Coronary artery (tissue), 2 donors: Measurements from ENCODE around the gene EXTL1.
"Not testable (repeated sequence)": the region's sequence is repeated elsewhere in the genome, so short reads cannot be mapped to it uniquely, and the experiment has no call there.

Source experiments
- DNase-seq: peaks from one replicate; pipeline ENCODE4 v3.0.0-alpha.2; 2017; ENCODE audit warnings: low spot score
- H3K27ac ChIP-seq, 2 donors: fragments of 200-600 bp; sonication (generic); one replicate each; pipeline ENCODE4 v1.5.1; 2016 to 2019
- H3K4me3 ChIP-seq: fragments of 200-600 bp; sonication (generic); 2 replicates; pipeline ENCODE4 v1.5.1; 2016; ENCODE audit warnings: mild to moderate bottlenecking, moderate library complexity
- TF ChIP-seq, protein P1 (sequence below): fragments of 200-600 bp; sonication (generic); IDR thresholded peaks from one replicate; pipeline ENCODE4 v1.5.1; 2019; ENCODE audit warnings: antibody characterized with exemption

The EXTL1 gene

DNA sequence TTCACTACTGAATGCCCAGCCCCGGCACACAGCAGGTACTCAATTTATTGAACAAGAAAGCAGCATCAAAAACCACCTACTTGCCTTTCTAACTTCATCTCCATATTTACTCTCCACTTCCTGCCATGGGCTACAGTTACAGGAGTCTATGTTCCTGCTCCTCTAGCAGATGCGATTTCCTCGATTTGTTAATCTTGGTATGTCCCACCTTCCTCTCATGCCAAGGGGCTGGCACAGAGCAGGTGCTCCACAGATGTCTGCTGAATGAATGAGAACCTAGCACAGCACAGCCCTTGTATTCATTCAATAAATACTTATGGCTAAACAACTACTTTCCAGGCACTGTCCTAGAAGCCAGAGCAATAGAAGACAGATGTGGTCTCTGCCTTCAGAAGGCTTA lies 35.9 kb upstream of the EXTL1 start:
- H3K27ac ChIP-seq, result no peak overlapping the region
- no peak overlapping the region for H3K4me3 ChIP-seq
- TF ChIP-seq, protein P1, sequence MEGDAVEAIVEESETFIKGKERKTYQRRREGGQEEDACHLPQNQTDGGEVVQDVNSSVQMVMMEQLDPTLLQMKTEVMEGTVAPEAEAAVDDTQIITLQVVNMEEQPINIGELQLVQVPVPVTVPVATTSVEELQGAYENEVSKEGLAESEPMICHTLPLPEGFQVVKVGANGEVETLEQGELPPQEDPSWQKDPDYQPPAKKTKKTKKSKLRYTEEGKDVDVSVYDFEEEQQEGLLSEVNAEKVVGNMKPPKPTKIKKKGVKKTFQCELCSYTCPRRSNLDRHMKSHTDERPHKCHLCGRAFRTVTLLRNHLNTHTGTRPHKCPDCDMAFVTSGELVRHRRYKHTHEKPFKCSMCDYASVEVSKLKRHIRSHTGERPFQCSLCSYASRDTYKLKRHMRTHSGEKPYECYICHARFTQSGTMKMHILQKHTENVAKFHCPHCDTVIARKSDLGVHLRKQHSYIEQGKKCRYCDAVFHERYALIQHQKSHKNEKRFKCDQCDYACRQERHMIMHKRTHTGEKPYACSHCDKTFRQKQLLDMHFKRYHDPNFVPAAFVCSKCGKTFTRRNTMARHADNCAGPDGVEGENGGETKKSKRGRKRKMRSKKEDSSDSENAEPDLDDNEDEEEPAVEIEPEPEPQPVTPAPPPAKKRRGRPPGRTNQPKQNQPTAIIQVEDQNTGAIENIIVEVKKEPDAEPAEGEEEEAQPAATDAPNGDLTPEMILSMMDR, result no peak
- no peak for DNase-seq

DNA sequence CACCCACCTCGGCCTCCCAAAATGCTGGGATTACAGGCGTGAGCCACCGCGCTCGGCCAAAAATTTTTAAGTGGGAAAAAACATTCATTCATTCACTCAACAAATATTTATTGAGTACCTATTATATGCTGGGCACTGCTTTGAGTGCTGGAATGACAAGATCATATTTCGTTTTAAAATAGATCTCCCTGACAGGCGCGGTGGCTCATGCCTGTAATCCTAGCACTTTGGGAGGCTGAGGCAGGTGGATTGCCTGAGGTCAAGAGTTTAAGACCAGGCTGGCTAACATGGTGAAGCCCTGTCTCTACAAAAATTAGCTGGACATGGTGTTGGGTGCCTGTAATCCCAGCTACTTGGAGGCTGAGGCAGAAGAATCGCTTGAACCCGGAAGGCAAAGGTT lies 34.8 kb upstream of the EXTL1 start:
- H3K27ac ChIP-seq, DNase-seq, H3K4me3 ChIP-seq: not testable (repeated sequence)

DNA sequence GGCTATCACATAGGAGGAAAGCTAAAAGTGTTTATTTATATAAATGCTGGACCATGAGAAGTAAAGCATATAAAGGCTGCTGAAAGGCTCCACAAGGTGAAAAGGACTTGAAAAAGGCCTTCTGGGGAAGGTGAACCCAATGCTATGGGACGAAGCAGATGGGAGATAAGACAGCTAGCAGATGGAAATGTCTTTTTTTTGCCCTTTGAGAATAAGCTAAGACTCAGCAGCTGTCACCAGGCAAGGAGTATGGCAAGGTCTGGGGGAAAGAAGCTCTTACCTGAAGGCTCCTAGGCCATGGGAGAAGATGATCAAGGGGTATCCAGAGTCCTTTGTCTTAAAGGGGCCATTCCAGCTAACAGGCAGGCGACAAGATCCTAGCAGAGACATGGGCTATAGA lies 33.6 kb upstream of the EXTL1 start:
- H3K4me3 ChIP-seq, result no peak overlapping the region
- TF ChIP-seq, protein P1, result no peak
- H3K27ac ChIP-seq, result no peak overlapping the region
- DNase-seq, result no peak

DNA sequence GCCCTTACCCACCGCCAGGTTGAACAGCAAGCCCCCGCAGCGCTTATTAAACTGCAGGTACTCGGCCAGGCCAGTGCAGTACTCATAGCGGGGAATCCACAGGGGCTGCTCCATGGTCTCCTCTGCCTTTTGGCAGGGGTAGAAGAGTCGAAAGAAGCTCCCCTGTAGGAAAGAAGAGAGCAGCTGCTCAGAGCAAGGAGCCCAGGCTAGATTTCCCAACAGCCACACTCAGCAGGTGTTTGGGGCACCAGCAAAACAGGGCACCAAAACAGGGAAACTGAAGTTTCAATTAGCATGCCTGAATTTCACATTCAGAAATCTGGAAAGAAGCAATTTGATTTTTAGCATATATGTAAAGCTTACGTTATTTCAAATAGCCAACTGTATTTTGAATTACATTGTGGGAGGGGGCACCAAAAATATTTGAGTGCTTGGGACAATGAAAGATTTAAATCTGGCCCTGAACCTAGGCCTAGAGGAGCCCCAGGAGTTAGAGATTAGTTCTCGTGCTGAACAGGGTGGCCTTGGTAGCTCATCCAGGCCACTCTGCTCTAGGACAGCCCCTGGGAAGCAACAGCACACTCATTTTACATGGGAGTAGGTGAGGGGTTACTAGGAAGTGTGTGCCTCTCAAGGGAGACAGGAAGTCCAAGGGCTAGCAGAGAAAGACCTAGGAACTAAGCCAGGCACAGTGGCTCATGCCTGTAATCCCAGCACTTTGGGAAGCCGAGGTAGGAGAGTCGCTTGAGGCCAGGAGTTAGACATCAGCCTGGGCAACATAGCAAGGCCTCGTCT lies 31.9 kb upstream of the EXTL1 start:
- no peak for DNase-seq
- no peak overlapping the region for H3K27ac ChIP-seq
- TF ChIP-seq, protein P1, result no peak
- no peak overlapping the region for H3K4me3 ChIP-seq

DNA sequence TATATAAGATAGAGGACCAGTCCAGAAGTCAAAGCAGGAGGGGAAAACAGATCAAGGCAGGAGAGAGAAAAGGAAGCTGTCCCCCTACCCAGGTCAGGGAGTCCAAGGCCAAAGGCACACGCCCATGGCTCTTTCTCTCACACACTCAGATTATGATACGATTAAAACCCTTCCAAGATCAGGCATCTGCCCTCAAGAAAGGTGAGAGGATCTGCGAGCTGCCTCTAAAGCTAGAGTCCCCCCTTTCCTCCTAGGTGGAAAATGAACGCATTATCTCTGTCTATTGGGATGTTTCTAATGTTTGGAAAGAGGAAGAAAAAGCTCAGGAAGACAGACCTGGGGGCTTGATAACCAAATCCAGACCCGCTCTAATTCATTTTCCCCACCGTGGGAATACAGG lies 31.3 kb upstream of the EXTL1 start:
- TF ChIP-seq, protein P1, result no peak
- Histone ChIP-seq H3K27ac (no peak overlapping the region), H3K4me3 (no peak overlapping the region)

DNA sequence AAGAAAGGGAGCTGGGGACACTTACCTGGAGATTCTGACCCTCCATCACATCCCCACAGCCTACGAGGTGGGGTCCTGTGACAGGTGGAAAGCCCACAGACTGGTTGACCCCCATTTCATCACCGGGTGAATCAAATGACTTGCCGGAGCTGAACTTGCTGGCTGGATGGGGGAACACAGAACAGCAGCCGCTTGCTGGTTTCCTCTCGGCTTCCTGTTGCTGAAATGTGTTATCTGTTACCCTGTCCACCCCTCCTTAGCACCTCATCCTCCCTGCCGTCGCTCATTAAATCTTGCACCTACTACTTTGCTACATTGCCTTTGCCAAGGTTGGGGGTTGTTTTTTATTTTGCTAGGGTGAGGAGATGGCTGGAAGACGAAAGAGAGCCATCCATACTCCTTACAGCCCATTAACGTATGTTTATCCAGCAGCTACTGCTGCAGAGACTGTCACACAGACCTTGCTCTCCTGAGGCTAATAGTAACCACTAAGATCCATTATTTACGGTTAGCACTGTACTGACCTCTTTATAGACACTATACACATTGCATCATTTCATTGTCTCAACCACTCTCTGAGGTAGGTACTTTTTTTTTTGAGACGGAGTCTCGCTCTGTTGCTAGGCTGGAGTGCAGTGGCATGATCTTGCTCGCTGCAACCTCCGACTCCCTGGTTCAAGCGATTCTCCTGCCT lies 30.7 kb upstream of the EXTL1 start:
- H3K27ac ChIP-seq, result no peak overlapping the region
- H3K4me3 ChIP-seq, result no peak overlapping the region
- no peak for DNase-seq
- TF ChIP-seq, protein P1, result no peak

More for the DNA sequence above, 31.3 kb upstream of the EXTL1 start:
- DNase-seq, result no peak

DNA sequence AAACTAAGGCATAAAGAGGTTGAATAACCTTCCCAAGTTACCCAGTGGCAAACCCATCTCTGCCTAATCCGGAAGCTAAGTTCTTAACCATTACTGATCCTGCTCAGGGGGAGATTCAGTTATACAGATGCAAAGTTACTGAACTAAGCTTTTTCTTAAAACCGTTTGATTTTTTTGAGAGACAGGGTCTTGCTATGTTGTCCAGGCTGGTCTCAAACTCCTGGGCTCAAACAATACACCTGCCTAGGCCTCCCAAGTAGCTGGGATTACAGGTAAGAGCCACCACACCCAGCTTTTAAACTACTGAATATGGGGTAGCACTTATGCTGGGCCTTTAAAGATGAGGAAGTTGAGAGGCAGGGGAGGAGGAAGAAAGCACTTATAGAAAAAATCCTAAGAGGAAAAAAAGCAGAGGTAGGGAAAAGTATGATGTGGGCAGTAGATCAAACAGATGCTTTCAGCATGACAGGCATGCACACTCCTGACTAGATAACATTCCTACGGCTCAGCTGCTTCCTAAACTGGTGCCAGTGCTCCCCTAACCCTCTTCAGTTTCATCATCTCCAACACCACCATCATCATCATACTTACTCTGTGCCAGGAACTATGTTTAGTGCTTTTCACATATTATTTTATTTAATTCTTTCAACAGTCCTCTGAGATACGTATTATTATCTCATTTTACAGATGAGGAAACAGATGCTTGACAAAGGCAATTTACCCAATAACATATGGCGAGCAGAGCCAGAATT lies 29.5 kb upstream of the EXTL1 start:
- Histone ChIP-seq H3K27ac (no peak overlapping the region), H3K4me3 (no peak overlapping the region)
- TF ChIP-seq, protein P1, result no peak
- no peak for DNase-seq
